Ovary (tissue), 3 donors: Measurements from ENCODE around the gene OSTM1.

ENCODE experiments used
- CTCF ChIP-seq, 3 donors: fragments of 450-650 bp in 2 of 3; fragments of 200-600 bp in 1 of 3; IDR thresholded peaks; one replicate each; pipeline versions ENCODE4 v1.5.1 to v1.8.0; 2016 to 2022; ENCODE audit warnings: antibody characterized with exemption in 3 of 3, mild to moderate bottlenecking in 1 of 3
- EP300 ChIP-seq: sonication (generic); formaldehyde crosslinking; IDR thresholded peaks from one replicate; pipeline ENCODE4 v1.6.1; 2017; ENCODE audit warnings: antibody characterized with exemption
- donor health status: DM: no; HTN: no; CAD: no.

- no peak for TF ChIP-seq CTCF (IDR thresholded peaks at IDR 0.05)
- TF ChIP-seq EP300: no peak
Observed at GRCh38 chr6:108116546-108117426, 42.2 kb upstream of the OSTM1 start.
